Heart left ventricle (tissue), 16 donors: ENCODE data around the gene TMSB4X. TPM values are rescaled to one million over a fixed set of nuclear protein-coding genes. Genes with fewer than 3 reads are reported as not detected.
A peak's percentile ranks its signal among the peaks of the same experiment; 100 is the strongest.

Source experiments
- ATAC-seq, 4 donors: fragments of 200-7000 bp; cut with Tn5 transposase; one replicate each; pipeline ENCODE4 v1.9.1; 2020 to 2022; ENCODE audit warnings: moderate library complexity in 4 of 4, mild to moderate bottlenecking in 3 of 4, moderate number of reproducible peaks in 1 of 4
- DNase-seq, 5 donors: peaks; one replicate each; pipeline ENCODE4 v3.0.0-alpha.2; 2020
- H3K27ac ChIP-seq, 12 donors: fragments of 200-600 bp; sonication (generic) in 4 of 12; one replicate each; pipeline versions ENCODE4 v1.5.0 to v1.8.0; 2016 to 2022; ENCODE audit warnings: mild to moderate bottlenecking in 2 of 12
- H3K27me3 ChIP-seq, 9 donors: fragments of 200-600 bp; sonication (generic) in 2 of 9; one replicate each; pipeline versions ENCODE4 v1.5.1 to v1.8.0; 2016 to 2022; ENCODE audit warnings: mild to moderate bottlenecking in 3 of 9
- H3K36me3 ChIP-seq, 9 donors: fragments of 200-600 bp; sonication (generic) in 2 of 9; one replicate each; pipeline versions ENCODE4 v1.5.0 to v1.8.0; 2018 to 2022; ENCODE audit warnings: mild to moderate bottlenecking in 2 of 9
- H3K4me1 ChIP-seq, 12 donors: fragments of 200-600 bp; sonication (generic) in 4 of 12; one replicate each; pipeline versions ENCODE4 v1.5.0 to v1.8.0; 2016 to 2022; ENCODE audit warnings: mild to moderate bottlenecking in 3 of 12
- H3K4me3 ChIP-seq, 12 donors: fragments of 200-600 bp; sonication (generic) in 4 of 12; one replicate each; pipeline versions ENCODE4 v1.5.0 to v1.8.0; 2017 to 2022; ENCODE audit warnings: mild to moderate bottlenecking in 9 of 12, moderate library complexity in 4 of 12
- H3K9me3 ChIP-seq, 12 donors: fragments of 200-600 bp; sonication (generic) in 4 of 12; one replicate each; pipeline versions ENCODE4 v1.5.0 to v1.8.0; 2016 to 2022; ENCODE audit warnings: mild to moderate bottlenecking in 1 of 12
- POLR2A ChIP-seq, 2 donors: fragments of 450-650 bp; IDR thresholded peaks; one replicate each; pipeline ENCODE4 v1.6.1; 2017; ENCODE audit warnings: antibody characterized with exemption in 2 of 2, mild to moderate bottlenecking in 2 of 2, moderate library complexity in 2 of 2
- WGBS, 4 donors: extraction: QIAGEN DNeasy Blood & Tissue Kit in 2 of 4; methylation state at CpG; one replicate each; pipeline versions ENCODE4 v1.1.5 to v1.1.7; 2013 to 2018; 5-methylcytosine and 5-hydroxymethylcytosine counted together
- intact Hi-C, 10 donors: fragments of 100-400 bp; cut with DNase I; formaldehyde crosslinking; loops; one replicate each; pipeline versions ENCODE4 v1.11.1 to v1.14.2; 2022
- polyA plus RNA-seq, 2 donors: library from polyadenylated mRNA; stranded (reverse); fragments of 200-250 nt; gene quantifications; one replicate each; pipeline ENCODE4 v1.2.3, GENCODE V29; 2013
- total RNA-seq, 9 donors: library from RNA; depleted of rRNA in 2 of 9; stranded (reverse); fragments of >200 nt in 2 of 9; fragmentation: NEBNext Ultra II Directional in 3 of 9; extraction: Animal tissue kit (Norgen Biotek cat#: 25700) in 3 of 9; gene quantifications; one replicate each; pipeline versions ENCODE4 v1.1.0 to v1.2.4, GENCODE V29; 2016 to 2023
- TF ChIP-seq, protein P1 (sequence below), 12 donors: fragments of 200-600 bp; sonication (generic) in 4 of 12; IDR thresholded peaks; one replicate each; pipeline versions ENCODE4 v1.5.0 to v1.8.0; 2018 to 2022; ENCODE audit warnings: antibody characterized with exemption in 12 of 12, mild to moderate bottlenecking in 5 of 12
- donor health status: ischemic (EF 13 %, LVEDD 7.1; RV severe dilation, severe dysfunction).
- donor health status: healthy with polysubstance abuse.
- donor health status: DM: no; HTN: yes; CAD: no.
- donor health status: DM: no; HTN: no; CAD: no.
- donor health status: ischemic (EF 25% LVEDD 6.9; RV normal size, moderate dysfunction).
- donor health status: ischemic (EF 25% LVEDD 5.7; RV mildly dilated, moderate dysfunction).
- donor health status: healthy.
- donor health status: DM: yes; HTN: yes; CAD: no.
- donor health status: ischemic (EF 35%, LVEDD 5.7; RV mildly dilated, moderate dysfunction).
- donor health status: nonischemic (EF 11% LVEDD 7.7; RV severe dilation, severe dysfunction).
- donor health status: DM: yes; HTN: yes; CAD: no.
- donor health status: PGD.
- donor health status: ischemic (EF 29% LVEDD 5.4; RV normal size, mild dysfunction).
- donor health status: nonischemic (EF 23%, LVEDD 6.1; RV moderate dilation, normal function).

The TMSB4X gene
- total and polyA plus RNA-seq, 11 donors = 689 to 3,543 (median 1,264) TPM

DNA sequence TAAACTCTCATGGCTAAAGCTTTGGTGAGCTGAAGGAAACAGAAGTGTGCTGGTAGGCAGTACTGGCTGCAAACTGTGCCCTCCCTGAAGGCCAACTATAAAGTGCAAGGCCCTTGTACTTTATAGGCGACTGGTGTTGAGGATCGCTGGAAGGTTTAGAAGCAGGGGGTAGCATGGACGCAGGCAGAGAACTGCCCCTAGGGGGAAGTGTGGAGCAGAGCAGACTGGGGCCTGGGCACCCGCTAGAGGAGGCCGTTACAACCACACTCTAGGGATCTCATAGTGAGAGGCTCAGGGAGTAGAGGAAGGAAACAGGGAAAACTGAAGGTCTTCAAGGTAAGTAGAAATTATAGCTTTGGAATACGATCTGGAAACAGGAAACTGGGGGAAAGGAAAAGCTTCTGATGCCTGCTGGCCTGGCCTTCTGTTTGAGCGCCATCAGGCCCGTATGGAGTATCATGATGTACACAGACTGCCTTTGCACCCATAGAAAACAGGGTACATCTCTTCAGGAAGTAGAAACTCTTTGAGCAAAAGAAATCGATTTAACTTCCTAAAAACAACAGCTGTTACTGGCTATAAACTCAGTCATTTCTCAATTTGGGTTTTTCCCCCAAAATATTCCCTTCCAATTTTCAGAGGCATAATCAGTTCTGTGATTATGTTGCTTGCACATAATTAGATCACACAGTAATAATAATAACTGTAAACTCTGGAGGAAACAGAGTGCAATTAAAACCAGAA, 23.9 kb upstream of the TMSB4X start:
- peak in 2 of 5 donors; percentile 43 to 61 for DNase-seq
- Histone ChIP-seq H3K27ac (peak overlapping the region in 10 of 12 donors; percentile 26 to 92 (median 67)), H3K36me3 (no peaks in the 10 kb centered on the region), H3K9me3 (no peaks in the 10 kb centered on the region), H3K4me3 (peak overlapping the region in 2 of 12 donors; percentile 17 to 31), H3K27me3 (peaks cover 0 to 5% (median 0%) of the 10 kb centered on the region in 9 donors), H3K4me1 (peaks cover 0 to 73% (median 15%) of the 10 kb centered on the region in 12 donors)
- WGBS, 4 donors = 48 to 65% (median 60%) methylated on average over 9 of the region's 9 CpGs
- intact Hi-C loops = loop anchor here in 1 of 10 donors (10.0 kb wide), 1 partner anchor 1084 kb away; no protein-coding TSS in a partner anchor
- peak in 3 of 4 donors; percentile 26 to 63 (median 55) for ATAC-seq
- TF ChIP-seq, protein P1, sequence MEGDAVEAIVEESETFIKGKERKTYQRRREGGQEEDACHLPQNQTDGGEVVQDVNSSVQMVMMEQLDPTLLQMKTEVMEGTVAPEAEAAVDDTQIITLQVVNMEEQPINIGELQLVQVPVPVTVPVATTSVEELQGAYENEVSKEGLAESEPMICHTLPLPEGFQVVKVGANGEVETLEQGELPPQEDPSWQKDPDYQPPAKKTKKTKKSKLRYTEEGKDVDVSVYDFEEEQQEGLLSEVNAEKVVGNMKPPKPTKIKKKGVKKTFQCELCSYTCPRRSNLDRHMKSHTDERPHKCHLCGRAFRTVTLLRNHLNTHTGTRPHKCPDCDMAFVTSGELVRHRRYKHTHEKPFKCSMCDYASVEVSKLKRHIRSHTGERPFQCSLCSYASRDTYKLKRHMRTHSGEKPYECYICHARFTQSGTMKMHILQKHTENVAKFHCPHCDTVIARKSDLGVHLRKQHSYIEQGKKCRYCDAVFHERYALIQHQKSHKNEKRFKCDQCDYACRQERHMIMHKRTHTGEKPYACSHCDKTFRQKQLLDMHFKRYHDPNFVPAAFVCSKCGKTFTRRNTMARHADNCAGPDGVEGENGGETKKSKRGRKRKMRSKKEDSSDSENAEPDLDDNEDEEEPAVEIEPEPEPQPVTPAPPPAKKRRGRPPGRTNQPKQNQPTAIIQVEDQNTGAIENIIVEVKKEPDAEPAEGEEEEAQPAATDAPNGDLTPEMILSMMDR (IDR thresholded peaks at IDR 0.05) = peak in 8 of 12 donors; percentile 12 to 50 (median 32)
- no peak for TF ChIP-seq POLR2A (IDR thresholded peaks at IDR 0.05)

DNA sequence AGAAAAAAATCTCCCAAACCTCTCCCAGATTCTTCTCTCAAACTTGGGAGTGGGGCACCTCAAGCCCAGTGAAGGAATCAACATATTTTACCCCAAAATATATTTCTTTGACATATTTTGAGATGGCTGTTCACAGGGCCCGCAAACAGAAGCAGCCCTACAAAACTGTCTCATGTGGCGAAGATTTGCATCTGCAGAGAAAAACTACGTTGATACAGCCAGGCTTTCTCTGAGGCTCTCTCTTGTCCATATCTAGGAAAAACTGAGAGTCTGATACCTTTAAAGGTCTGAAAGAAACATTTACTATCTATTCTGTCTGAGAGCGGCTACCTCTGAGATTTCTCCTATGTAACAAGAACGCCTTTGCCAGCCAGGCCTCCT, 23.3 kb upstream of the TMSB4X start:
- WGBS, 4 donors = 91 to 93% (median 92%) methylated on average over 5 of the region's 5 CpGs
- no peak for ATAC-seq

GRCh38 chrX:12953420-12953819, 21.5 kb upstream of the TMSB4X start:
- peaks cover 0 to 5% (median 0%) of the 10 kb centered on the region in 9 donors for H3K27me3 ChIP-seq
- intact Hi-C loops = loop anchor here in 1 of 10 donors (10.0 kb wide), 1 partner anchor 1081 kb away; no protein-coding TSS in a partner anchor
- H3K36me3 ChIP-seq = no peaks in the 10 kb centered on the region
- WGBS, 4 donors = 88 to 94% (median 92%) methylated on average over 8 of the region's 8 CpGs
- TF ChIP-seq POLR2A (IDR thresholded peaks at IDR 0.05) = no peak
- TF ChIP-seq, protein P1 (IDR thresholded peaks at IDR 0.05) = no peak
- H3K27ac ChIP-seq = peak overlapping the region in 1 of 12 donors; percentile 92
- no peaks in the 10 kb centered on the region for H3K9me3 ChIP-seq
- no peak overlapping the region for H3K4me3 ChIP-seq
- no peak for DNase-seq
- peaks cover 0 to 76% (median 17%) of the 10 kb centered on the region in 12 donors for H3K4me1 ChIP-seq
- no peak for ATAC-seq

More for the DNA sequence above, 23.3 kb upstream of the TMSB4X start:
- H3K36me3 ChIP-seq = no peaks in the 10 kb centered on the region
- TF ChIP-seq POLR2A (IDR thresholded peaks at IDR 0.05) = no peak
- TF ChIP-seq, protein P1 (IDR thresholded peaks at IDR 0.05) = no peak
- H3K4me3 ChIP-seq = peak overlapping the region in 1 of 12 donors; percentile 31
- peaks cover 0 to 77% (median 19%) of the 10 kb centered on the region in 12 donors for H3K4me1 ChIP-seq
- peak overlapping the region in 1 of 12 donors; percentile 92 for H3K27ac ChIP-seq
- no peak for DNase-seq
- peaks cover 0 to 5% (median 0%) of the 10 kb centered on the region in 9 donors for H3K27me3 ChIP-seq
- intact Hi-C loops = loop anchor here in 1 of 10 donors (10.0 kb wide), 1 partner anchor 1083 kb away; no protein-coding TSS in a partner anchor
- no peaks in the 10 kb centered on the region for H3K9me3 ChIP-seq

- intact Hi-C loops = loop anchor here in 1 of 10 donors (10.0 kb wide), 1 partner anchor 1080 kb away; no protein-coding TSS in a partner anchor
- H3K27ac ChIP-seq = peak overlapping the region in 3 of 12 donors; percentile 9 to 92 (median 34)
Measured at GRCh38 chrX:12954376-12954775, 20.5 kb upstream of the TMSB4X start.

More at GRCh38 chrX:12954376-12954775, 20.5 kb upstream of the TMSB4X start:
- no peak overlapping the region for H3K4me3 ChIP-seq
- peaks cover 0 to 5% (median 0%) of the 10 kb centered on the region in 9 donors for H3K27me3 ChIP-seq
- peaks cover 0 to 66% (median 14%) of the 10 kb centered on the region in 12 donors for H3K4me1 ChIP-seq
- no peak for ATAC-seq
- H3K9me3 ChIP-seq = no peaks in the 10 kb centered on the region
- no peak for TF ChIP-seq POLR2A (IDR thresholded peaks at IDR 0.05)
- TF ChIP-seq, protein P1 (IDR thresholded peaks at IDR 0.05) = no peak
- H3K36me3 ChIP-seq = no peaks in the 10 kb centered on the region
- 90 to 93% (median 91%) methylated on average over 9 of the region's 9 CpGs for WGBS, 4 donors
- DNase-seq = no peak
